Right lobe of liver (tissue), 4 donors: ENCODE measurements around the gene FSTL4.

Experiments
- CTCF ChIP-seq, 4 donors: fragments of 200-600 bp in 3 of 4; fragments of 450-650 bp in 1 of 4; IDR thresholded peaks; one replicate each; pipeline versions ENCODE4 v1.5.1 to v1.8.0; 2016 to 2022; ENCODE audit warnings: antibody characterized with exemption in 4 of 4, mild to moderate bottlenecking in 2 of 4
- POLR2A ChIP-seq: fragments of 450-650 bp; IDR thresholded peaks from one replicate; pipeline ENCODE4 v1.6.1; 2017; ENCODE audit warnings: antibody characterized with exemption, mild to moderate bottlenecking
- donor health status: DM: no; HTN: no; CAD: no.
- donor health status: DM: no; HTN: no; CAD: no.
- donor health status: DM: no; HTN: yes; CAD: no.

GRCh38 chr5:133229931-133230664 lies 382.2 kb downstream of the FSTL4 start:
- TF ChIP-seq POLR2A (no peak), CTCF (IDR thresholded peaks at IDR 0.05) (no peak)
